CD4-positive, alpha-beta T cell (primary cell): Measurements from ENCODE around the gene OAS3. TPM values are rescaled to one million over a fixed set of nuclear protein-coding genes. Genes with fewer than 3 reads are reported as not detected.
A peak's percentile ranks its signal among the peaks of the same experiment; 100 is the strongest.

Experiments used
- ATAC-seq: fragments of 200-7000 bp; cut with Tn5 transposase; one replicate; pipeline ENCODE4 v1.10.0; 2022; ENCODE audit warnings: mild to moderate bottlenecking; ENCODE audit not compliant: poor library complexity
- CTCF ChIA-PET: fragments of 350-600 bp; sonication (Branson Sonifier 250); formaldehyde crosslinking; loops from one replicate; lab custom pipeline; 2021; ENCODE audit warnings: antibody characterized with exemption, inconsistent platforms; lab: Charles Lee
- POLR2A ChIA-PET: fragments of 350-600 bp; sonication (Branson Sonifier 250); formaldehyde crosslinking; loops from one replicate; lab custom pipeline; 2021; ENCODE audit warnings: antibody characterized with exemption, inconsistent platforms; lab: Charles Lee
- DNase-seq, 14 experiments: peaks; one replicate each; pipeline ENCODE4 v3.0.0-alpha.2; 2013 to 2020; ENCODE audit warnings: mixed read lengths in 2 of 14
- H3K27ac ChIP-seq, 2 donors: one replicate each; pipeline versions ENCODE4 v1.5.1 to v1.7.0; 2013; ENCODE audit warnings: low read length in 2 of 2, low read depth in 1 of 2, mild to moderate bottlenecking in 1 of 2
- H3K27me3 ChIP-seq, 2 experiments: 1 replicate in 1 of 2; 2 replicates in 1 of 2; pipeline versions ENCODE4 v1.6.1 to v1.7.0; 2013; ENCODE audit warnings: low read length in 2 of 2, control low read depth in 1 of 2, mild to moderate bottlenecking in 1 of 2, moderate library complexity in 1 of 2; ENCODE audit not compliant: insufficient read depth in 2 of 2, control insufficient read depth in 1 of 2
- H3K36me3 ChIP-seq: one replicate; pipeline ENCODE4 v1.6.1; 2013; ENCODE audit warnings: low read length, control low read depth; ENCODE audit not compliant: insufficient read depth
- H3K4me1 ChIP-seq: one replicate; pipeline ENCODE4 v1.6.1; 2013; ENCODE audit warnings: low read length, control low read depth; ENCODE audit not compliant: insufficient read depth
- H3K4me3 ChIP-seq: one replicate; pipeline ENCODE4 v1.5.1; 2013; ENCODE audit warnings: mild to moderate bottlenecking, low read length, moderate library complexity
- H3K9me3 ChIP-seq, 2 experiments: 1 replicate in 1 of 2; 2 replicates in 1 of 2; pipeline versions ENCODE4 v1.6.1 to v1.7.0; 2013; ENCODE audit warnings: low read length in 2 of 2, mild to moderate bottlenecking in 2 of 2, control low read depth in 1 of 2, moderate library complexity in 1 of 2; ENCODE audit not compliant: control insufficient read depth in 1 of 2, insufficient read depth in 1 of 2
- H3K27ac Mint-ChIP-seq: one replicate; pipeline ENCODE4 v1.8.0; 2020; ENCODE audit warnings: mixed read lengths
- H3K27me3 Mint-ChIP-seq: one replicate; pipeline ENCODE4 v1.8.0; 2021; ENCODE audit warnings: mixed read lengths
- H3K36me3 Mint-ChIP-seq: one replicate; pipeline ENCODE4 v1.8.0; 2021; ENCODE audit warnings: low read depth, mixed read lengths
- H3K4me1 Mint-ChIP-seq: one replicate; pipeline ENCODE4 v1.8.0; 2021; ENCODE audit warnings: low read depth, mixed read lengths
- H3K4me3 Mint-ChIP-seq: one replicate; pipeline ENCODE4 v1.8.0; 2020; ENCODE audit warnings: mild to moderate bottlenecking, mixed read lengths
- H3K9me3 Mint-ChIP-seq: one replicate; pipeline ENCODE4 v1.8.0; 2020; ENCODE audit warnings: mixed read lengths
- intact Hi-C, 2 experiments: fragments of 100-400 bp; cut with DNase I in 1 of 2; cut with micrococcal nuclease in 1 of 2; formaldehyde crosslinking; loops; one replicate each; pipeline versions ENCODE4 v1.15.1 to v1.9.0; 2023 to 2025; cut with DNase I, micrococcal nuclease
- total RNA-seq, 174 experiments: library from RNA in 2 of 174; stranded (reverse) in 2 of 174; gene quantifications; one replicate each; pipeline ENCODE4 v1.2.3 and lab custom pipeline; 2021 to 2026
- TF ChIP-seq, protein P1 (sequence below): fragments of 200-600 bp; IDR thresholded peaks from one replicate; pipeline ENCODE4 v1.8.0; 2022; ENCODE audit warnings: antibody characterized with exemption, mild to moderate bottlenecking

OAS3 gene
- total RNA-seq, 2 experiments from 2014 or later: 13.9 to 14.5 TPM

DNA sequence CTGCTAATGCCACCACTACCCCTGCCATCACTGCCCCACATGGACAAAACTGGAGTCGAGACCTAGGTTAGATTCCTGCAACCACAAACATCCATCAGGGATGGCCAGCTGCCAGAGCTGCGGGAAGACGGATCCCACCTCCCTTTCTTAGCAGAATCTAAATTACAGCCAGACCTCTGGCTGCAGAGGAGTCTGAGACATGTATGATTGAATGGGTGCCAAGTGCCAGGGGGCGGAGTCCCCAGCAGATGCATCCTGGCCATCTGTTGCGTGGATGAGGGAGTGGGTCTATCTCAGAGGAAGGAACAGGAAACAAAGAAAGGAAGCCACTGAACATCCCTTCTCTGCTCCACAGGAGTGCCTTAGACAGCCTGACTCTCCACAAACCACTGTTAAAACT, 33.0 kb downstream of the OAS3 start:
- H3K9me3 ChIP-seq: no peaks in the 10 kb centered on the region
- TF ChIP-seq, protein P1, sequence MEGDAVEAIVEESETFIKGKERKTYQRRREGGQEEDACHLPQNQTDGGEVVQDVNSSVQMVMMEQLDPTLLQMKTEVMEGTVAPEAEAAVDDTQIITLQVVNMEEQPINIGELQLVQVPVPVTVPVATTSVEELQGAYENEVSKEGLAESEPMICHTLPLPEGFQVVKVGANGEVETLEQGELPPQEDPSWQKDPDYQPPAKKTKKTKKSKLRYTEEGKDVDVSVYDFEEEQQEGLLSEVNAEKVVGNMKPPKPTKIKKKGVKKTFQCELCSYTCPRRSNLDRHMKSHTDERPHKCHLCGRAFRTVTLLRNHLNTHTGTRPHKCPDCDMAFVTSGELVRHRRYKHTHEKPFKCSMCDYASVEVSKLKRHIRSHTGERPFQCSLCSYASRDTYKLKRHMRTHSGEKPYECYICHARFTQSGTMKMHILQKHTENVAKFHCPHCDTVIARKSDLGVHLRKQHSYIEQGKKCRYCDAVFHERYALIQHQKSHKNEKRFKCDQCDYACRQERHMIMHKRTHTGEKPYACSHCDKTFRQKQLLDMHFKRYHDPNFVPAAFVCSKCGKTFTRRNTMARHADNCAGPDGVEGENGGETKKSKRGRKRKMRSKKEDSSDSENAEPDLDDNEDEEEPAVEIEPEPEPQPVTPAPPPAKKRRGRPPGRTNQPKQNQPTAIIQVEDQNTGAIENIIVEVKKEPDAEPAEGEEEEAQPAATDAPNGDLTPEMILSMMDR: no peak
- DNase-seq: no peak
- peaks cover 36% of the 10 kb centered on the region for H3K36me3 ChIP-seq
- H3K27ac Mint-ChIP-seq: peak overlapping the region; percentile 44
- ChIA-PET POLR2A (no interaction called here), CTCF (no interaction called here)
- no peaks in the 10 kb centered on the region for H3K27me3 Mint-ChIP-seq
- H3K27me3 ChIP-seq: no peaks in the 10 kb centered on the region
- intact Hi-C loops: no loop called here
- ATAC-seq: no peak
- no peak overlapping the region for H3K27ac ChIP-seq
- no peaks in the 10 kb centered on the region for H3K4me1 ChIP-seq
- H3K36me3 Mint-ChIP-seq: peaks cover 44% of the 10 kb centered on the region
- H3K9me3 Mint-ChIP-seq: no peaks in the 10 kb centered on the region
- no peak overlapping the region for H3K4me3 ChIP-seq
- H3K4me3 Mint-ChIP-seq: no peak overlapping the region
- H3K4me1 Mint-ChIP-seq: no peaks in the 10 kb centered on the region

DNA sequence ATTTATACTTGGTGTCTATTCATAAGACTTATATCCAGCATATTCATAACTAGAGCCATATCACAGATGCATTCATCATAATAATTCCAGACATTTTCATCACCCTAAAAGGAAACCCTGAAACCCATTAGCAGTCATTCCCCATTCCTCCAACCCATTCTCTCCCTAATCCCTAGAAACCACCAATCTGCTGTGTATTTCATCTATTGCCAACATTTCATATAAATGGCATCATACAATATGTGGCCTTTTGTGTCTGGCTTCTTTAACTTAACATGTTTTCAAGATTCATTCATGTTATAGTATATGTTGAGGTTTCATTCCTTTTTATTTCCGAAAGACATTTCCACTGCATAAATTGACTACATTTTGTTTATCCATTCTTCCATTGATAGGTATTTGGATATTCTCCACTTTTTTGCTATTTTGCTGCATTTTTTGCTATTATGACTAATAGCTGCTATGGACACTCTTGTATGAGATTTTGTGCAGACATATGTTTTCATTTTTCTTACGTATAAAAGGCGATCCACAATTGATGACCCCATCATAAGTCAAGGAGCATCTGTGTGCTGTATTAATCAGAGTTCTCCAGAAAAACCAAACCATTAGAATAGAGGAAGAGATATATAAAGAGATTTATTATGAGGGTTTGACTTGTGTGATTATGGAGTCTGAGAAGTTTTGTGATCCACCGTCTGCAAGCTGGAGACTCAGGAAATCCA, 34.9 kb downstream of the OAS3 start:
- POLR2A ChIA-PET: no interaction called here
- no peak overlapping the region for H3K27ac ChIP-seq
- H3K4me1 ChIP-seq: peaks cover 15% of the 10 kb centered on the region
- H3K27me3 ChIP-seq: no peaks in the 10 kb centered on the region
- CTCF ChIA-PET: no interaction called here
- TF ChIP-seq, protein P1: no peak
- peaks cover 28% of the 10 kb centered on the region for H3K36me3 Mint-ChIP-seq
- DNase-seq (no peak), ATAC-seq (no peak)
- intact Hi-C loops: no loop called here
- H3K4me3 Mint-ChIP-seq: no peak overlapping the region
- no peaks in the 10 kb centered on the region for H3K9me3 ChIP-seq
- no peaks in the 10 kb centered on the region for H3K27me3 Mint-ChIP-seq
- H3K9me3 Mint-ChIP-seq: no peaks in the 10 kb centered on the region
- no peak overlapping the region for H3K4me3 ChIP-seq
- H3K27ac Mint-ChIP-seq: peak overlapping the region; percentile 25
- peaks cover 17% of the 10 kb centered on the region for H3K36me3 ChIP-seq
- H3K4me1 Mint-ChIP-seq: peaks cover 10% of the 10 kb centered on the region

DNA sequence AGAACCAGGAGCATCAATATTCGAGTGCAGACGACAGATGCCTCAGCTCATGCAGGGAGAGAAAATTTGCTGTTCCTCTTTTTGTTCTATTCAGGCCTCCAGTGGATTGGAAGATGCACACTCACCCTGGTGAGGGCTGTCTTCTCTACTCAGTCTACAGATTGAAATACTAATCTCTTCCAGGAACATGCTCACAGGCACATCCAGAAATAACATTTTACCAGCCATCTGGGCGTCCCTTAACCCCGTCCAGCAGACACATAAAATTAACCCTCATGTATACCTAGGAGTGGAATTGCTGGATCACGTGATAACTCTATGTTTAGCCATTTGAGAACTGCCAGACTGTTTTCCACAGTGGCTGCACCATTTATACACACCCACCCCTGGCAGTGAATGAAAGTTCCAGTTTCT, 35.6 kb downstream of the OAS3 start:
- peak overlapping the region; percentile 25 for H3K27ac Mint-ChIP-seq
- ChIA-PET CTCF (no interaction called here), POLR2A (no interaction called here)
- Histone ChIP-seq H3K36me3 (peaks cover 12% of the 10 kb centered on the region), H3K27ac (no peak overlapping the region), H3K4me1 (peaks cover 15% of the 10 kb centered on the region), H3K27me3 (no peaks in the 10 kb centered on the region), H3K9me3 (no peaks in the 10 kb centered on the region), H3K4me3 (no peak overlapping the region)
- peaks cover 17% of the 10 kb centered on the region for H3K4me1 Mint-ChIP-seq
- no peak for DNase-seq
- H3K9me3 Mint-ChIP-seq: no peaks in the 10 kb centered on the region
- TF ChIP-seq, protein P1: no peak
- no peaks in the 10 kb centered on the region for H3K27me3 Mint-ChIP-seq
- H3K4me3 Mint-ChIP-seq: no peak overlapping the region
- intact Hi-C loops: no loop called here
- no peak for ATAC-seq
- peaks cover 30% of the 10 kb centered on the region for H3K36me3 Mint-ChIP-seq
